HL-60 (cell line): ENCODE data around the gene BMX.

Experiments used
- DNase-seq, 2 experiments: peaks; one replicate each; pipeline ENCODE4 v3.0.0-alpha.2; 2010 to 2020; ENCODE audit warnings: low read depth in 1 of 2, low spot score in 1 of 2
- H3K27ac ChIP-seq: fragments of 250-450 bp; sonication (Bioruptor Pico); replicated peaks from 2 replicates; pipeline ENCODE4 v1.5.1; 2020; ENCODE audit warnings: mild to moderate bottlenecking, moderate library complexity
- H3K27me3 ChIP-seq: fragments of 250-450 bp; sonication (Bioruptor Pico); 2 replicates; pipeline ENCODE4 v1.5.1; 2021; ENCODE audit warnings: mild to moderate bottlenecking, moderate library complexity; ENCODE audit not compliant: insufficient read depth, poor library complexity, severe bottlenecking
- H3K4me3 ChIP-seq: replicated peaks from 2 replicates; pipeline ENCODE4 v1.5.1; 2011; ENCODE audit warnings: mild to moderate bottlenecking, control low read depth, low read length; ENCODE audit not compliant: insufficient read depth
- GABPA ChIP-seq: IDR thresholded peaks from 2 replicates; pipeline ENCODE4 v1.6.1; 2012; ENCODE audit warnings: low read depth
- POLR2AphosphoS5 ChIP-seq: IDR thresholded peaks from 2 replicates; pipeline ENCODE4 v1.6.1; 2012; ENCODE audit warnings: low read depth
- SPI1 ChIP-seq: IDR thresholded peaks from 2 replicates; pipeline ENCODE4 v1.6.1; 2012; ENCODE audit warnings: low read depth, mild to moderate bottlenecking, borderline replicate concordance
- TF ChIP-seq, protein P1 (sequence below): IDR thresholded peaks from one replicate; pipeline ENCODE4 v1.5.1; 2011; ENCODE audit warnings: low read length, control low read depth, inconsistent platforms; ENCODE audit not compliant: insufficient read depth
- TF ChIP-seq, protein P2 (sequence below): IDR thresholded peaks from 2 replicates; pipeline ENCODE4 v1.6.1; 2012; ENCODE audit warnings: low read depth; ENCODE audit not compliant: insufficient replicate concordance

BMX gene

DNA sequence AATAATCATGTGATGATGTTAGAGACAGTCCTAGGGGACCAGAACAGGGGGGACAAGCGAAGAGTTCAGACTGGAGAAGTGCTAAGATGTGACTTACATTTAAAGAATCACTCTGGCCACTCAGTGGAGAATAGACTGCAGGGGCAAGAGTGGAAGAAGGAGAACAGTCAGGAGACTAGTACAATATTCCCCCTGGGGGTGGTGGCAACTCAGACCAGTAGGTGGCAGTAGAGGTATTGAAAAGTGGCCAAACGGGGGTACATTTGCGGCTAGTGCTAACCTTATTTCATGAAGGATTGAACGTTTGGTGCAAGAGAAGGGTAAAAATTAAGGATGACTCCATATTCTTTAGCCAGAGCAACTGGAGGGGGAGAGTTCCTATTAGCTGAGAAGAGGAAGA, 2.7 kb upstream of the BMX start:
- no peak overlapping the region for H3K4me3 ChIP-seq
- no peak overlapping the region for H3K27ac ChIP-seq
- TF ChIP-seq, protein P1, sequence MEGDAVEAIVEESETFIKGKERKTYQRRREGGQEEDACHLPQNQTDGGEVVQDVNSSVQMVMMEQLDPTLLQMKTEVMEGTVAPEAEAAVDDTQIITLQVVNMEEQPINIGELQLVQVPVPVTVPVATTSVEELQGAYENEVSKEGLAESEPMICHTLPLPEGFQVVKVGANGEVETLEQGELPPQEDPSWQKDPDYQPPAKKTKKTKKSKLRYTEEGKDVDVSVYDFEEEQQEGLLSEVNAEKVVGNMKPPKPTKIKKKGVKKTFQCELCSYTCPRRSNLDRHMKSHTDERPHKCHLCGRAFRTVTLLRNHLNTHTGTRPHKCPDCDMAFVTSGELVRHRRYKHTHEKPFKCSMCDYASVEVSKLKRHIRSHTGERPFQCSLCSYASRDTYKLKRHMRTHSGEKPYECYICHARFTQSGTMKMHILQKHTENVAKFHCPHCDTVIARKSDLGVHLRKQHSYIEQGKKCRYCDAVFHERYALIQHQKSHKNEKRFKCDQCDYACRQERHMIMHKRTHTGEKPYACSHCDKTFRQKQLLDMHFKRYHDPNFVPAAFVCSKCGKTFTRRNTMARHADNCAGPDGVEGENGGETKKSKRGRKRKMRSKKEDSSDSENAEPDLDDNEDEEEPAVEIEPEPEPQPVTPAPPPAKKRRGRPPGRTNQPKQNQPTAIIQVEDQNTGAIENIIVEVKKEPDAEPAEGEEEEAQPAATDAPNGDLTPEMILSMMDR = peak; percentile 25
- TF ChIP-seq, protein P2, sequence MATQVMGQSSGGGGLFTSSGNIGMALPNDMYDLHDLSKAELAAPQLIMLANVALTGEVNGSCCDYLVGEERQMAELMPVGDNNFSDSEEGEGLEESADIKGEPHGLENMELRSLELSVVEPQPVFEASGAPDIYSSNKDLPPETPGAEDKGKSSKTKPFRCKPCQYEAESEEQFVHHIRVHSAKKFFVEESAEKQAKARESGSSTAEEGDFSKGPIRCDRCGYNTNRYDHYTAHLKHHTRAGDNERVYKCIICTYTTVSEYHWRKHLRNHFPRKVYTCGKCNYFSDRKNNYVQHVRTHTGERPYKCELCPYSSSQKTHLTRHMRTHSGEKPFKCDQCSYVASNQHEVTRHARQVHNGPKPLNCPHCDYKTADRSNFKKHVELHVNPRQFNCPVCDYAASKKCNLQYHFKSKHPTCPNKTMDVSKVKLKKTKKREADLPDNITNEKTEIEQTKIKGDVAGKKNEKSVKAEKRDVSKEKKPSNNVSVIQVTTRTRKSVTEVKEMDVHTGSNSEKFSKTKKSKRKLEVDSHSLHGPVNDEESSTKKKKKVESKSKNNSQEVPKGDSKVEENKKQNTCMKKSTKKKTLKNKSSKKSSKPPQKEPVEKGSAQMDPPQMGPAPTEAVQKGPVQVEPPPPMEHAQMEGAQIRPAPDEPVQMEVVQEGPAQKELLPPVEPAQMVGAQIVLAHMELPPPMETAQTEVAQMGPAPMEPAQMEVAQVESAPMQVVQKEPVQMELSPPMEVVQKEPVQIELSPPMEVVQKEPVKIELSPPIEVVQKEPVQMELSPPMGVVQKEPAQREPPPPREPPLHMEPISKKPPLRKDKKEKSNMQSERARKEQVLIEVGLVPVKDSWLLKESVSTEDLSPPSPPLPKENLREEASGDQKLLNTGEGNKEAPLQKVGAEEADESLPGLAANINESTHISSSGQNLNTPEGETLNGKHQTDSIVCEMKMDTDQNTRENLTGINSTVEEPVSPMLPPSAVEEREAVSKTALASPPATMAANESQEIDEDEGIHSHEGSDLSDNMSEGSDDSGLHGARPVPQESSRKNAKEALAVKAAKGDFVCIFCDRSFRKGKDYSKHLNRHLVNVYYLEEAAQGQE = no peak
- no peak for TF ChIP-seq SPI1
- peak in 1 of 2 experiments; percentile 51 for DNase-seq
- H3K27me3 ChIP-seq = peaks cover 2% of the 10 kb centered on the region

DNA sequence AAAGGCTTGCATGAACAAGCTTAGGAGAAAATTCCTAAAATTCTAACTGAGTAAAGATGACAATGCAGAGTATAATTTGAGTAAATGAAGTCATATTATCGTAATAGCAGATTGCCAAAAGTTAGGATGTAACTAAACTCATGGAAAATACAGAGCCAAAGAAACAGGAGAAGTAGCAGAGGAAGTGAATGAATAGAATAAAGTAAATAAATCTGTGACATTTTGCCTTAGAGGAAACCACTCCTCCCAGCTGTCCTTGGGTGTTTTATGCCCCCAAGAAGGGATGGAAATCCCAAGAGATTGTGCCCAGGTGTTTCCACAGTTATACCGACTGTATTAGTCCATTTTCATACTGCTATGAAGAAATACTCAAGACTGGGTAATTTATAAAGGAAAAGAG, 1.9 kb upstream of the BMX start:
- no peak for DNase-seq
- Histone ChIP-seq H3K27ac (no peak overlapping the region), H3K27me3 (peaks cover 2% of the 10 kb centered on the region), H3K4me3 (no peak overlapping the region)
- no peak for TF ChIP-seq POLR2AphosphoS5
- TF ChIP-seq, protein P1 = no peak
- TF ChIP-seq GABPA = no peak
- TF ChIP-seq, protein P2 = no peak

DNA sequence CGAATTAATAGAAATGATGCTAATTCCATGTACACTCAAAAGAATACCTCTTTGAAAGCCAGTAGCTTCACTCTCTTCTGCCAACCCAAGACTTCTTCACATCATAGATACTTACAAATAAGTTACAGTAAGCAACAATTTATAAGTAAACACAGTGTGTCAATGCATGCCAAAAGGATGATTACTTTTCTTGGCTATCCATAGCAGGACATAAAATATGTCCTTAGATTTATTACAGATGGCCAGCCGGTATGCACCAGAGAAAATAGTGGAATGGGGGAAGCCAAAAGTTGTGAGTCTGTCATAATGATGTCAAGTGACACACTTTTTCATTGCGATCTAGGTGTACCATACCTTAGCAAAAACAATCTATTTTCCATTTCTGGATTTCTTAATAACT, 631 bp upstream of the BMX start:
- H3K27me3 ChIP-seq = no peaks in the 10 kb centered on the region
- no peak overlapping the region for H3K4me3 ChIP-seq

More for the DNA sequence above, 631 bp upstream of the BMX start:
- no peak overlapping the region for H3K27ac ChIP-seq
- no peak for DNase-seq
- TF ChIP-seq SPI1 (no peak), GABPA (no peak), POLR2AphosphoS5 (no peak)
- TF ChIP-seq, protein P2 = no peak
- TF ChIP-seq, protein P1 = no peak
